GM21515 (cell line): ENCODE results near the gene PRDM10.

Experiments used
- ATAC-seq: cut with Tn5 transposase; IDR thresholded peaks from one replicate; pipeline ENCODE4 v1.9.1; 2021; ENCODE audit not compliant: unreplicated experiment

Gene PRDM10

DNA sequence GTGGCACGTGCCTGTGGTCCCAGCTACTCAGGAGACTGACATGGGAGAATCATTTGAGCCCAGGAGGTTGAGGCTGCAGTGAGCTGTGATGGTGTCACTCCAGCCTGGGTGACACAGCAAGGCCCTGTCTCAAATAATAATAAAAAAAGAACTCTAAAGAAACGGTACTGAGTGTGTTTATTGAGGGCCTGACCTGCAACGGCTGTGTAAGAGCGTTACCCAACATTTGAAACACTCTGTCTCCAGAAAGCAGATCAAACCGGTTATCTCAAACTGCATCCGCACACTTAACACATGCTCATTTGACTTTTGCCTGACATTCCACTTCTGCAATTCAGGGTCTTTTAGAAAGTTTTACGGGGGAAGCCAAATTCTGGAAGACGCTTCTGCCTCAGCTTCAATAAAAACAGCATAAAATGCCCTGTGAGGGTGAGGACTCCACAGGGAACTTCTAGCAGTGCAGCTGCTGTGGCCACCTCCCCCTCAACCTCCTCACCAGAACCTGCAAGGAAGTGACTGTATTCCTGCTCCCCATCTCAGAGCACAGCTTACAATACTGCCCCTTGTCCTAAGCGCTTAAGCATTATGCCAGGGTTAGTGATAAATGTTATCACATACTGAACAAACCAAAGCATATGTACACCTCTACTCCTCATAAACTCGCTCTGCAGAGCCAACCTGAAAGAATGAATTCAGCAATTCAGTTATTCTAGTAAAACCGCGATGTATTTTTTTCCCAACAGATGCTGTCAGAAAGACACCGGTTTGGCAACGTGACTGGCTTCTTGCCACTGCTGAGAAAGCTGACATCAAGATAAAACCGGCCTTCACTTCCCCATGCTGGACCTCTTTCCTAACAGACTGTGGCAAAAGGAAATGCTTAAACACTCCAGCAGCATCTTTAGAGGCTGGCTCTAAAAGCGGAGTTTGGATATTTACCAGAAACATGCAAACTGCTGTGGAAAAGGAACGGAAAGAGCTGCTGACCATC, 52.2 kb downstream of the PRDM10 start:
- no peak for ATAC-seq

GRCh38 chr11:129948926-129949466, 53.6 kb downstream of the PRDM10 start:
- no peak for ATAC-seq

DNA sequence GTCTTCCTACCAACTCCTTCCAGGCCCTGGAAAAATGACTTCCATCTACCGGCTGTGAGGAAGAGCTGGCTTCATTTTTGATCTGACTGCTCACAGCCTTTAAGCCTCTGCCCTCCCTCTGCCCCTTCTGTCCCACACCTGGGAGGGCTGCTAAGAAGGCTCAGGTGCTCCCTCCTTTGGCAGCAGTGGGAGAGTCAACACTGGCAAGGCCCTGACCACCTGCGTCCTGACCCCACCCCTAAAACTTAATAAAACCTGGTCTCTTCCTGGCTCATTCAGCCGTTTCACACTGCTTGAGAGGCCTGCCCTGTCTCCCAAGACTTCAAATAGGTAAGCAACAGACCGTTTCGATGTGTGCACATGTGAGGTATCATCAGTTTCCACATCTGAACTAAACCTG, 55.2 kb downstream of the PRDM10 start:
- no peak for ATAC-seq

DNA sequence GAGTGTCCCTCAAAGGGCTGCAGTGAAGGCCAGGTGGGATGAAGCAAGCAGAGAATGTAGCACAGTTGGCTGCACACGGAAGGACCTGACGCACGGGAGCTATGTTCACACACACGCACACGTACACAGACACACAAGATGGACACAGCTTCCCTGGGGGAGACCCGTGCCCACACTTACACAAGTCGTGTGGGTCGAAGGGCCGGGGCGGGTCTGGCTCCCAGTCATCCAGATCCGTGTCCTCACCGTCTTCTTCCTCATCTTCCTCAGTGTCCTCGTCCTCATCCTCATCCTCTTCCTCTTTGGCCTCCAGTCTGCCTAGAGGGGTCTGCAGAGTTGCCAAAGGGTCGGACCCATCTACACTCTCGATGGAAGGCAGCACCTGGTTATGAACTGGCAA, 55.7 kb downstream of the PRDM10 start:
- no peak for ATAC-seq

GRCh38 chr11:129946256-129946655, 56.4 kb downstream of the PRDM10 start:
- no peak for ATAC-seq

DNA sequence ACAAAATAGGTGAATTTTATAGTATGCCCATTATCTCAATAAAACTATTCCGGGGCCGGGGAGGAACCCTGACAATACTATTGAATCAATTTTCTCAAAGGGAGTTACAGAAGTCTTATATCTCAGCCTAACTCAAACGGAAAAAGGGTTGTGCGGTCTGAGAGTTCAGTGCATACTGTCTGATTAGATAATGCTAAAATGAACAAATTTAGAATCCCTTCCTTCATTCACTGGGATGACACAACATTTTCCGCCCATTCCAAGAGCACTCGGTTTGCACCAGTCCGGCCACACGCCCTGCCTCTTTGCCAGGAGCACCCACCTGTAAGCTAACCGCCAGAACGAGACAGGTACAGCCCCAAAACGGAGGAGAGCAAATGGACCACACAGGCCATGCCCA, 57.3 kb downstream of the PRDM10 start:
- ATAC-seq = no peak

DNA sequence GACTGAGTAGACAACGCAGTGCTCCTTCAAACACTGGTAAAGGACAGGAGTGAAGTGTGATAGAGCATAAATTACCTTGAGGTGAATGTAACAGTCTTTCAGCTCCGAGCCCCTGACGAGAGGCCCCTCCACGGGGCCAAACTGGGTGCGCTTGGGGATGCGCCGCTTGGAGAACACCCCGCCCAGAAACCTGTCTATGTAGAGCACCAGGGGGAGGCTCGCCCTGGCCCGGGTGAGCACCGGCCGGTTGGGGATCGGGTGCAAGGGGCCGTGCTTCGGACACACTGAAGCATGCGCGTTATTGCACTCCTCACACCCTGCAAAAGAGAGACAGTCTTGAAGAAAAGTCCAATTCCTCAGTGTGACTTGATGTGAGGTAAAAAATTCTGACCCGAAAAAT, 57.9 kb downstream of the PRDM10 start:
- no peak for ATAC-seq

GRCh38 chr11:129943036-129943435, 59.6 kb downstream of the PRDM10 start:
- no peak for ATAC-seq

GRCh38 chr11:129939510-129939909, 63.1 kb downstream of the PRDM10 start:
- ATAC-seq = no peak

DNA sequence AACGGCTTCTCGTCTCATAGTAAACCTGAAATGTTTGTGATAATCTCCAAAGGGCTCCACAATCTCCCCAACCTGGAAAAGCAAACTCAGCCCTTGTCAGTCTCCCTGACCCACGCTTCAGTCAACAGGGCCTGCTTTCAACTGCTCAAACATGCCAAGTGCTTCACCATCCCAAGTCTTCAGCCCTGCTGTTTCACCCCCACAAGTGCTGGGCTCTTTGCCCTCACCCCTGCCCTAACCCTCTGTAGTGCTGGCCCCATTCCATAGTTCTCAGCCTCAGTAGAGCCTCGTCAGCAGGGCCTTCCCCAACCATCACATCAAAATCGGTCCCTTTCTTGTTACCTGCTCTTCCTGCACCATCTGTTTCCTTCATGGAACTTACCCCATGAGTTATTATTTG, 63.9 kb downstream of the PRDM10 start:
- no peak for ATAC-seq

- no peak for ATAC-seq
Measured at GRCh38 chr11:129937592-129938238, 64.9 kb downstream of the PRDM10 start.

DNA sequence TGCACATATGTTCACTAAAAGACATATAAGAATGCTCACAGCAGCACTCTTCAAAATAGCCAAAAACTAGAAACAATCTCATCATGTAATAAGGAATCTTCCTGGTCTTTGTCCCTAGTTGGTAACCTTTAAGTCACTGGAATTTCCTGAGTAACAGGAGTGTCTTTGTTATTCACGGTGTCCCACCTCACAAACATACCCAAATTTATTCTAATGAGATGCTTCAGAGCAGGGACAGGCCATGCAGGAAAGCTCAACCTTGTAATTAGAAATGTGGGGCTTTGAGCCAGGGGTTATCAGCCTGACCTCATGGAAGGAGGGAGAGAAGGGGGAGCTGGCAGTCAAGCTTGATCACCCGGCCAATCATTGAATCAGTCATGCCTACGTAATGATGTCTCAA, 66.9 kb downstream of the PRDM10 start:
- no peak for ATAC-seq

- ATAC-seq = no peak
Measured at GRCh38 chr11:129933891-129934290, 68.7 kb downstream of the PRDM10 start.

- no peak for ATAC-seq
Measured at GRCh38 chr11:129933262-129933661, 69.4 kb downstream of the PRDM10 start.

- ATAC-seq = no peak
Measured at GRCh38 chr11:129932381-129933067, 70.1 kb downstream of the PRDM10 start.

DNA sequence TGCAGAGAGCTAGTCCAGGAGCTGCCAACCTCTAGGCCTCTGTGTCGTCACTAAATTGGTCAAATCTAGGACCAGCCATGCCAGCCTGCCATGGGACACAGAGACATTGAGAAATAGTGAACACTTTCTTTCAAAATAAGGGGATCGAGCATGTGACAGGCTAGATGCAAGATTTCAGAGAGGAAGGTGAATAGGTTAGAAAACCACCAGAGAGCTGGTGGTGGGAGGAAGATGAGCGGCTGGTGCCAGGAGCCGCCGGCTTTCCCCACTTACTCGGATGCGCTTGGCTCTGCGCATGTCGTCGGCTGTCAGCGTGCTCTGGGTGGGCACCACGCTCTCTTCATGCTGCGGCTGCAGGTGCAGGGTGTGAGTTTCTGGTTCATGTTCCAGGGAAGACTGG, 71.9 kb downstream of the PRDM10 start:
- ATAC-seq = no peak

DNA sequence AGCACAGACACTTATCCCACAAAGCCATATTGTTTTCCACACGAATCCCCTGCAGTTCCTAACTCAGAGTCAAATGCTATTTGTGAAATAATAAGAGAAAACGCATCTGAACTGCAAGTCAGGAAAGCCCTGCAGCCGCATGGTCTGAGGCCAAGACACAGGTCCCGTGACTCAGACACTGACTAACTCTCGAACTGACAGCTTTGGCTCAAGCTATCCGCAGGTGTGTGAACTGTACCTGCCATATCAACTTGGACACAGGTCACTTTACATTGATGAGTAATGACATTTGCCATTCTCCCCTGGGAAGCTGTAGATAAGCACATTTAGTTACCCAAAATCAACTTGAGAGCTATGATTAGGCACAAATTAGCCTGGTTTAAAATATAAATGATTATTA, 72.3 kb downstream of the PRDM10 start:
- ATAC-seq = no peak

- no peak for ATAC-seq
Measured at GRCh38 chr11:129929721-129930120, 72.9 kb downstream of the PRDM10 start.

DNA sequence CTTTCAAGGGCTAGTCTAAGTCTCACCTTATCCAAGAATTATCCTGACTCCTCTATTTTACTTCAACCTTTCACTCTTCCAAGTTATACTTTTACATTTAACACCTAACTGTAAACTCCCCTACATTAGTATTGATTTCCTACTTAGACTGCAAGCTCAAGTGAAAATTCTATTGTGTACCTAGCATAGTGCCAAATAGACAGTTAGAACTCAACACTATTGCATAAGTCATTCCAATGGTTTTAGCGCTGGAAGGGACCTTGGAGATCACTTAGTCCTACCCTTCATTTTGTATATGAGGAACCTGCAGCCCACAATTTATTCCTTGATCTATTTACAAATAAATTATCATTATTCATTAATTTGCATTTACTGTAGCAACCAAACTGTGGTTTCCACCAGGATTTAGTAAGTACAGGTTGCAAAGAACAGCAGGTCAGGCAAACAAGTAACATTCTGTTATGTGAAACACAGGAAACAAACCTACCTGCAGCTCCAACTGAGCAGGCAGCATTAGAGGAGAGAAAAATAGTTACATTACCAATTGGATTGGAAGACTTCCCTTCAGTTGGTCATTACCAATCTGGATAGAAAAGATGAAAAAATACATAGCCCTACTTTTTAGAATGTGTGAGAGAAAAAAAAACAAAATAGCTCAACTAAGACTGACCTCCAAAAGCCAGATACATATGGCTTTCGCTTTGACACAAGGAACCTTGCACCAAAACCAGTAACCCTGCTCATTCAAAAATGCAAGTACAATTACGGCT, 73.5 kb downstream of the PRDM10 start:
- ATAC-seq = no peak

GRCh38 chr11:129922674-129923073, 80.0 kb downstream of the PRDM10 start:
- no peak for ATAC-seq

DNA sequence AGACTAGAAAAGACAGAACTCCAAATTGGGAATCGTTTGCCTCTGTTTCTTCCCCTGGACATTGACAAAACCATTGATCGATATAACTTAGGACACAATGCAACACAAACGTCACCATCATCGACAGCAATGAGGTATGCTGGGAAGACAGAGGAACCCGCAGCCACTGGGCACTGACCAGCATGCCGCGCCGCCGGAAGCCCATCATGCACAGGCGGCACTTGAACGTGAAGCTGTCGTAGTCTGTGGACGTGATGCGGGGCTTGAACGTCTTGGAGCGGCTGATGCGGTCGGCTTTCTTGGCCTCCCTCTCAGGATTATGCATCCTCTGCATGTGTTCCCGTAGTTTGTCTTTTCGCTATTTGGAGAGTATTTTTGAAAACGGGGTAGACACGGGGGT, 84.3 kb downstream of the PRDM10 start:
- ATAC-seq = no peak
